Thyroid gland (tissue), 4 donors: ENCODE measurements around the gene CRABP2.

Source experiments
- CTCF ChIP-seq, 6 experiments: fragments of 200-600 bp in 3 of 6; fragments of 450-650 bp in 3 of 6; sonication (generic) in 3 of 6; IDR thresholded peaks; one replicate each; pipeline ENCODE4 v1.5.1; 2016 to 2019; ENCODE audit warnings: antibody characterized with exemption in 6 of 6, mild to moderate bottlenecking in 2 of 6, inconsistent platforms in 1 of 6, moderate library complexity in 1 of 6
- POLR2A ChIP-seq, 2 donors: fragments of 450-650 bp; IDR thresholded peaks; one replicate each; pipeline ENCODE4 v1.6.1; 2017; ENCODE audit warnings: antibody characterized with exemption in 2 of 2, mild to moderate bottlenecking in 2 of 2, moderate library complexity in 1 of 2

GRCh38 chr1:156721131-156721530 is 15.7 kb upstream of the CRABP2 start:
- TF ChIP-seq CTCF (IDR thresholded peaks at IDR 0.05), result no peak
- TF ChIP-seq POLR2A (IDR thresholded peaks at IDR 0.05), result no peak
